Activated naive CD8-positive, alpha-beta T cell treated with anti-CD3 and anti-CD28 coated beads for 36 hours (primary cell): Measurements from ENCODE around the gene VSIG1. TPM values are rescaled to one million over a fixed set of nuclear protein-coding genes. Genes with fewer than 3 reads are reported as not detected.

Experiments
- DNase-seq: peaks from one replicate; pipeline ENCODE4 v3.0.0; 2021
- H3K27ac Mint-ChIP-seq: one replicate; pipeline ENCODE4 v1.8.0; 2022; ENCODE audit warnings: mild to moderate bottlenecking, moderate library complexity, mixed read lengths
- H3K27me3 Mint-ChIP-seq: one replicate; pipeline ENCODE4 v1.8.0; 2022; ENCODE audit warnings: mild to moderate bottlenecking, mixed read lengths
- H3K36me3 Mint-ChIP-seq: one replicate; pipeline ENCODE4 v1.8.0; 2021; ENCODE audit warnings: mild to moderate bottlenecking, mixed read lengths
- H3K4me1 Mint-ChIP-seq: one replicate; pipeline ENCODE4 v1.8.0; 2021; ENCODE audit warnings: mixed read lengths
- H3K4me3 Mint-ChIP-seq: one replicate; pipeline ENCODE4 v1.8.0; 2022; ENCODE audit warnings: mild to moderate bottlenecking, moderate library complexity, mixed read lengths
- H3K9me3 Mint-ChIP-seq: one replicate; pipeline ENCODE4 v1.8.0; 2022; ENCODE audit warnings: mixed read lengths
- total RNA-seq, 2 experiments: library from RNA; stranded (reverse); gene quantifications; one replicate each; pipeline ENCODE4 v1.2.3, GENCODE V29; 2021

VSIG1 gene
- total RNA-seq, 2 experiments from 2014 or later, result 0.56 to 1.0 TPM

GRCh38 chrX:108091264-108091877, 46.5 kb downstream of the VSIG1 start, which contains the start of the genes ATG4A and PSMD10:
Gene ATG4A (plus strand): TSS chrX:108091778. CDS start chrX:108091827, 49 bp downstream.
Gene PSMD10 (minus strand): TSS chrX:108091542. CDS start chrX:108091520, 22 bp downstream.
- H3K9me3 Mint-ChIP-seq, result no peaks in the 10 kb centered on the region
- no peak within 1 kb of the TSS for H3K27ac Mint-ChIP-seq
- H3K36me3 Mint-ChIP-seq, result peaks cover 3% of the 10 kb centered on the region
- peak; percentile 88 for DNase-seq
- no peak within 1 kb of the TSS for H3K4me3 Mint-ChIP-seq
- peaks cover 3% of the 10 kb centered on the region for H3K4me1 Mint-ChIP-seq
- no peaks in the 10 kb centered on the region for H3K27me3 Mint-ChIP-seq

- H3K27ac Mint-ChIP-seq, result no peak overlapping the region
- no peaks in the 10 kb centered on the region for H3K9me3 Mint-ChIP-seq
- no peak overlapping the region for H3K4me3 Mint-ChIP-seq
- H3K36me3 Mint-ChIP-seq, result peaks cover 3% of the 10 kb centered on the region
- DNase-seq, result no peak
- no peaks in the 10 kb centered on the region for H3K27me3 Mint-ChIP-seq
- peaks cover 3% of the 10 kb centered on the region for H3K4me1 Mint-ChIP-seq
Observed at GRCh38 chrX:108091878-108092291, 47.0 kb downstream of the VSIG1 start.

- no peak overlapping the region for H3K27ac Mint-ChIP-seq
- peaks cover 6% of the 10 kb centered on the region for H3K4me1 Mint-ChIP-seq
- no peak for DNase-seq
- H3K4me3 Mint-ChIP-seq, result no peak overlapping the region
- no peaks in the 10 kb centered on the region for H3K9me3 Mint-ChIP-seq
- H3K36me3 Mint-ChIP-seq, result peaks cover 5% of the 10 kb centered on the region
- no peaks in the 10 kb centered on the region for H3K27me3 Mint-ChIP-seq
Observed at GRCh38 chrX:108097380-108097779, 52.5 kb downstream of the VSIG1 start.

GRCh38 chrX:108105473-108105872, 60.6 kb downstream of the VSIG1 start:
- Mint-ChIP-seq H3K27me3 (no peaks in the 10 kb centered on the region), H3K4me1 (peaks cover 10% of the 10 kb centered on the region), H3K4me3 (no peak overlapping the region), H3K27ac (no peak overlapping the region), H3K9me3 (peaks cover 2% of the 10 kb centered on the region), H3K36me3 (peaks cover 18% of the 10 kb centered on the region)
- no peak for DNase-seq

GRCh38 chrX:108114541-108114940, 69.7 kb downstream of the VSIG1 start:
- DNase-seq, result no peak
- no peaks in the 10 kb centered on the region for H3K9me3 Mint-ChIP-seq
- H3K36me3 Mint-ChIP-seq, result peaks cover 3% of the 10 kb centered on the region
- H3K4me1 Mint-ChIP-seq, result peaks cover 3% of the 10 kb centered on the region
- H3K27me3 Mint-ChIP-seq, result no peaks in the 10 kb centered on the region
- no peak overlapping the region for H3K4me3 Mint-ChIP-seq
- no peak overlapping the region for H3K27ac Mint-ChIP-seq

- H3K9me3 Mint-ChIP-seq, result no peaks in the 10 kb centered on the region
- DNase-seq, result no peak
- no peak overlapping the region for H3K4me3 Mint-ChIP-seq
- no peaks in the 10 kb centered on the region for H3K36me3 Mint-ChIP-seq
- peaks cover 3% of the 10 kb centered on the region for H3K4me1 Mint-ChIP-seq
- no peaks in the 10 kb centered on the region for H3K27me3 Mint-ChIP-seq
- no peak overlapping the region for H3K27ac Mint-ChIP-seq
Observed at GRCh38 chrX:108117988-108118387, 73.1 kb downstream of the VSIG1 start.

- Mint-ChIP-seq H3K27ac (no peak overlapping the region), H3K27me3 (no peaks in the 10 kb centered on the region), H3K4me1 (no peaks in the 10 kb centered on the region), H3K4me3 (no peak overlapping the region), H3K36me3 (no peaks in the 10 kb centered on the region), H3K9me3 (no peaks in the 10 kb centered on the region)
- DNase-seq, result no peak
Observed at GRCh38 chrX:108121291-108121690, 76.4 kb downstream of the VSIG1 start.

- Mint-ChIP-seq H3K4me3 (no peak overlapping the region), H3K4me1 (no peaks in the 10 kb centered on the region), H3K36me3 (no peaks in the 10 kb centered on the region), H3K9me3 (no peaks in the 10 kb centered on the region), H3K27me3 (no peaks in the 10 kb centered on the region), H3K27ac (no peak overlapping the region)
- DNase-seq, result no peak
Observed at GRCh38 chrX:108122748-108123147, 77.9 kb downstream of the VSIG1 start.

GRCh38 chrX:108123591-108124366, 78.9 kb downstream of the VSIG1 start:
- Mint-ChIP-seq H3K27me3 (no peaks in the 10 kb centered on the region), H3K9me3 (no peaks in the 10 kb centered on the region), H3K4me3 (no peak overlapping the region), H3K36me3 (no peaks in the 10 kb centered on the region), H3K4me1 (no peaks in the 10 kb centered on the region), H3K27ac (no peak overlapping the region)
- DNase-seq, result no peak

GRCh38 chrX:108126661-108127060, 81.8 kb downstream of the VSIG1 start:
- Mint-ChIP-seq H3K27me3 (no peaks in the 10 kb centered on the region), H3K9me3 (no peaks in the 10 kb centered on the region), H3K27ac (no peak overlapping the region), H3K36me3 (peaks cover 7% of the 10 kb centered on the region), H3K4me3 (no peak overlapping the region), H3K4me1 (no peaks in the 10 kb centered on the region)
- DNase-seq, result no peak

- Mint-ChIP-seq H3K36me3 (peaks cover 9% of the 10 kb centered on the region), H3K27ac (no peak overlapping the region), H3K9me3 (no peaks in the 10 kb centered on the region), H3K27me3 (no peaks in the 10 kb centered on the region), H3K4me3 (no peak overlapping the region), H3K4me1 (no peaks in the 10 kb centered on the region)
- no peak for DNase-seq
Observed at GRCh38 chrX:108127152-108127551, 82.3 kb downstream of the VSIG1 start.

Other genes with a start within 250 kb of the VSIG1 start
- 1 to 10 TPM; 7.6 to 9.3 TPM for gene MID2, start 219.2 kb upstream of the VSIG1 start, total RNA-seq
- not detected for gene TEX13B, start 62.7 kb upstream of the VSIG1 start, total RNA-seq
- gene PSMD10, start 46.5 kb downstream of the VSIG1 start, total RNA-seq, result 10 to 100 TPM; 42.3 to 42.6 TPM
- 1 to 10 TPM; 6.8 to 8.0 TPM for gene ATG4A, start 46.7 kb downstream of the VSIG1 start, total RNA-seq